Activated T-cell treated with anti-CD3 and anti-CD28 coated beads for 48 hours (primary cell): ENCODE data around the gene MARF1.
"Not testable (repeated sequence)": the region's sequence is repeated elsewhere in the genome, so short reads cannot be mapped to it uniquely, and the experiment has no call there.

Experiments
- DNase-seq: peaks from one replicate; pipeline ENCODE4 v3.0.0-alpha.2; 2020; ENCODE audit warnings: low read depth

Gene MARF1

DNA sequence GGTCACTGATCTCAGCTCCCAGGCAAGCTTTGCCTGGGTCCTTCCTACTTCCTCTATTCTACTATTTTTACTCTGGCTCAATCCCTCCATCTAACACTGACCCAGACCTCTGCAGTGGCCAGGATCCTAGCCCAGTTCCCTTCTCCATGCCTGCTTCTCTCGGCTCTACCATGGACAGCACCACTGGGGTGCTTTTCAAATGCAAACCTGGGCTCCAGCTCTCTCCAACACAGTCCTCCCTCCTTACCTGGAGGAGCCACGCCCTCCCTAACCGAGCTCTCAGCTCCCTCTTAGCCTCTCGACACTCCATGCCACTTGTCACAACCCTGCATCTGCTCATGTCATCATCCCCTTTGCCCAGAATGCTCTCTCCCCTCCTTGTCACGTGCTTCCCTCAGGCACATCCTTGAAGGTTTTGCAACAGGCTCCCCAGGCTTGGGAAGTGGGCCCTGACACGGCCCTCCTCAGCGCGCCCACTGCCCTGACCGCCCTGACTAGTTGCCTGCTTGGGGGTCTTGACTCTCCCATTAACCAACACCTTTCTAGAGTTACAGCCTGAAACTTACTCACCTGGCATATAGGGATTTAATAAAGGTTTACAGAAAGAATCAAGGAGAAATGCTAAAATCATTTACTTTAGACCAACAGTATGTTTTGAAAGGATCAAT, 41.6 kb downstream of the MARF1 start:
- DNase-seq: no peak

DNA sequence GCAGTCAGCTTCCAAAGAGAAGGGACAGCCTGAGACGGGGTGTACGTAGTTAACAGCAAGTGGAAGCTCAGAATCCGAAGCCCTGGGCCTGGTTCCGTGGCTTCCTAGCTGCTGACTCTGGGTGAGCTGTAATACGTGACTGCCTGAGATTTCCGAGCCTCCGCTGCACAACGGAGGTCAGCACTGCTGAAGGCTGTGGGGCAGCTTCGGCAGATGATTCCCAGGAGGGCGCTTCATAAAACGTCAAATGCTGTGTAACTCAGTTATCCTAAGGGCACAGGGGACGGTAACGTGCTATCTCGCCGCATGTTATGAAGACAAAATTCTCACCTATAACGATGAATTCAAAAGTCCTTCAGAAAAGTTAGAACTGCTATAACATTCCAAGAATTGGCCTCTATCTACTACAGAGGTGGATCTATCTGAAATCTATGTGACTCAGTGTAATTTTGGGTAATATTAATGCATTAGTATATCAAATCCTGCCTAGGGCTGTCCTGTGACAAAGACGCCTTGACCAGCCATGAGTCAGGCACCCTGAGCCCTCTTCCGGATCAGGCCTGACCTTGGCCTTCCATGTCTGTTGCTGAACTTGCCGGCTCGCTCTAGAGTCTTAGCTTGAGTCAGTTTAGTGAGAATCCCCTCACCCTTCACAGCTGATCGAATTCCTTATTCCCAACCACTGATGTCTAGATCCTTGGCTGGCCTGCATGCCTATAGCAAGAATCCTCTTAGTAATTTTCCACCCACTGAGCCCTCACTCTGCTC, 43.5 kb downstream of the MARF1 start:
- DNase-seq: no peak

DNA sequence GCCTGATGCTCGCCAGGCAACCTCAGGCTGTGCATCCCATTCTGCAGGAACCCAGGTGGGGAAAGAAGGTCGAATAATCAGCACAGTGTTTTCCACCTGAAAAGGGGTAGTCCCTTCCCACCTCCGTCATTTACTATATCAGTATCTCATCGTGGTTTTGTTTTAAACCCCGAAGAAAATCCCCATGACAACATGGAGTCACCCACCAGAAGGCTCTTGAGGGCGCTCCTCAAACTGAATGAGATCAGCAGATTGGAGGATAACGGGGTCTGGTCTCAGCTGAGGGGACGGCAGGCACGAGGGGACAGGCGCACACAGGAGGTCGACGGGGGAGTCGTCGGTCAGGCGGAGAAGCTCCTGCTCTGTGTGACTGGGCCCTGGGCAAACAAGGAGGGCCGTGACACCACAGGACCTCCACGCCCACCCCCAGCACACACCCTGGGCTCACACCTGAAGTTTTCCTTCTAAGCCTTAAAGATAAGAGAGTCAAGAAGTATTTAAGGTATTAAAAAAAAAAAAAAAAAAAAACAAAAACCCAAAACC, 44.2 kb downstream of the MARF1 start:
- DNase-seq: peak; percentile 12

DNA sequence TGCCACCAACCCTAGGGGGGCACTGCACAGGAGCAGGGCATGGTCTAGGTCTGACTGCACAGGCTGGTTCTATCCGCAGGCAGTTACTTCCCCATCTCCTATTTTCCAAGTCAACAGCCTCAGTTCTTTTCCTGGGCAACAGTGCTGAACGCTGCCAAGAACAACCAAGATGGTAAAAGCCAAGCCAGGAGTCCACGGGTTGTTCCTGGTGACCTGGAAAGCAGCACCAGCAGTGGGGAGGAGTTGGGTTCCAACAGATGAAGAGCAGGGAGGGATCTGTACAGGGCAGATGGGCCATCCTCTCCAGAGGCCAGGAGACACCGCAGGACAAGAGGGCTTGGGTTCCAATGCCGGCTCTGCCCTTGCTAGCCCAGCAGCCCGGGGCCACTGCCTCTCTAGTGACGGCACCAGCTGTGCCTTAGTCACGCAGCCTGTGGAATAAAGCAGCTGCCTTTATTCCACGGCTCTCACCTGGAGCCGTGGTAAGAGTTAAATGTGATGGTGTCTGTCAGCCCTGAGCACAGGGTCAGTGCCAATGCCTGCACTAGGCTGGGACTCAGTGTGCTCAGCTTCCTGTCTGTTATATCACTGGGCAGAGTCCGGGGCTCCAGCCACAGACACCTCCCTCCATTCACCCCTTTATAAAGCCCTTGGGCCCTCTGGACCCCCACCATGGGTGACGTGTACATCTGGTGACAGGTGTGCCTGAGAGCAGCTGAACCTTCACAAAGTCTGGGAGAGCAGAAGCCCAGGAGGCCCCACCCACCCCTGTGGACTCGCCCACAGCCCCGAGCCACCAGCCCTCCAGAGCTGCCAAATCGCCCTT, 44.9 kb downstream of the MARF1 start:
- DNase-seq: no peak

DNA sequence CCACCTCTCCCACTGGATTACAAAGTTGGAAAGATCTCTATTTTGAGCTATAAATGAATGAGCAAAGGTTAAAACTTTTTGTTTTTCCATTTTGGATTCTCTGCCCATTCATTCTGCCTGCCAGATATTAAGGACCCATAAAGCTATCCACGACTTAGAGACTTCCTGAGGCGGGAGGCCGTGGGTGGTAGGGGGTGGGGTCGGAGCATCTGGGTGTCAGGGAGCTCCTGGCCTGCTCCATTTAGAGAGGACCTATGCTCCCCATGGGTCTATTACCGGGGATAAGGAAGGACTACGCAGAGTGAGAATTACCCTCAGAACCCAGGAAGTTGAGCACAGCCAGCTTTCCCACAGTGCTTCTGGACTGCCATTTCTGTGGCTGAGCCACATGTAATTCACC, 45.8 kb downstream of the MARF1 start:
- no peak for DNase-seq

DNA sequence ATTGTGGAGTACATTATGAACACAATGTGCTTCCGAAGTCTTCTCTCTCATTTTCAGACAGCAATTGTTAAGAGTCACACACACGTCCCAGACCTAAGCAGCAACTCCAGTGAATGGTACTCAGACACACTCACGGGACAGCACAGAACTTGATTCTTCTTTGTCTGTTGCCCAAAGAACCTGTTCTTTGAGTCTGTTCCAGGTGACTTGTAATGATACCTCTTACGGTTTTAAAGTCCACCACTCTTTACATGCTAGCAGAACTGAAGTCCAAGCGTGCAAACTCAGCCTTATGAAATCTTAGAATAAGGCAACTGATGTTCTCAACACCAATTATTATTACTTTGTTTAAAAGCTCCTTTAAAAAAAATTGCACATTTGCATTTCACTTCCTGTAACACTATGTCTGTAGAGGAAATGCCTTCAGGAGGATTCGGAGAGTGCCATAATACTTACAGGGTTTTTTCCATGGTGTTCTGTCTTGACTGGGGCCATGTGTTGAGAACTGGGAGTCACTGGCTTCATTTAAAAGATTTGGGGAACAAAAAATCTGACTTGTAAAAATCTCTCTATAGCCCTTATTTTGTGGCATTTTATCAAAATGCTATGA, 48.1 kb downstream of the MARF1 start:
- no peak for DNase-seq

DNA sequence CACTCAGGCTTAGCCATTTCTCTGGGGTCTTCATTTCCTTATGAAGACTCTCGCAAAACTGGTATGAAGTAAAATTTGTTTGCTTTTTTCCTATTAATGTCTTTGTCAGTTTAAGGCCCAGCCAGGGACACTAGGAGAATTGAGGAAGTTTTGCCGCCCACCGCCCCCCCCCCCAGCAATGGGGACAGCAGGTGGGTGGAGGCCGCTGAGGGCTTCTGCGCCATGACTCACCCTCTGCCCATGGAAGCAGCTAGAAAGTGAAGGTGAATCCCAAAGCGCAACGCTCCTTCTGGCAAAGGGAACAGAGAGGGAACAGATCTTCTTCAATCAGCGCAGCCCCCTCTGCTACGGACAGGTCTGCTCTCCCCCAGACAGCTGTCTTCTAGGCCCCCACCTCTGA, 49.7 kb downstream of the MARF1 start:
- DNase-seq: no peak

DNA sequence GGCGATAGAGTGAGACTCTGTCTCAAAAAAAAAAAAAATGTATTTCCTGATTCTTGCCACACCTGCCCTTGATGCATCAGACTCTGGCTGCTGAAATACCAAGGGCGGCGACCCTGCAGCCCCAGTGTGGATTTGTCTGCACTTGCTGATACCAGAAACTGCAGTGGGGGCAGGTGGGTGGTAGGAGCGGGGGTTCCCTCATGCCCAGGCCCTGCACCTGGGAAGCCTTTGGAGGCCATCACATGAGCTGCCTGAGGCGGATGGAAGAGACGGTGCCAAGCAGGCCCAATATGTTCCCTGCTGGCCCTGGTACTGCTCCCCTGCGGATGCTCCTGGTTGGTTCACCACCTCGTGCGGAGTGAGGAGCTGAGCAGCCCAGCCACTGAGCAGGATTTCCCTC, 50.6 kb downstream of the MARF1 start:
- no peak for DNase-seq

DNA sequence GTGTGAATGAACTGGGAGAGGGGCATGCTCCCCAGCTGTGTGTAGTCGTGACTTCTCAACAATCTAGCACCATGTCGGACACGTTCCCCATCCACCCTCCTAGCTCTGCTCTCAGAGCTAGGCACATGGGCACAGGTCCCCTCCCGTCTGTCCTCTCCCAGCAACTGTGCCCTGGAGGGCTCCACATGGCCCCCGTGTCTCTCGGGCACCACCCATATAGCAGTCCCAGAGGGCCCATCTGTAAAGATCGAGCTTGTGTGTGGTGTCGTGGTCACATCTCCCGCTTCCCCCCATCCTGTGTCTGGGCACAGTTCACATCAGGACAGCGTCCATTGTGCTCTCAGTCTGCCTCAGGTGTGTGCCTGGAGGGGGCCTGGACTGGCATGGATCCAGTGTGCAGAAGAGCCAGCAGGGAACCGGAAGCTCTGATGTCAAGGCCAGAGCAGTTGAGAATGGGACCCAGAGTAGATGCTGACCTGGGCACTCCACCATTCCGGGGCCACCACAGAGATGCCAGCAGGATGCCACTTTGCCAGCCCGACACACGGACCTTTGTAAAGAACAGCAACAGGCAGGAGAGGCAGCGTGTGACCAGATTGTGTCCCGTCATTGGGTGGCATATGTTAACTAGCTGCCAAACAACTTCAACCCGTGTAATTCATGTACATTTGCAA, 55.7 kb downstream of the MARF1 start:
- no peak for DNase-seq

DNA sequence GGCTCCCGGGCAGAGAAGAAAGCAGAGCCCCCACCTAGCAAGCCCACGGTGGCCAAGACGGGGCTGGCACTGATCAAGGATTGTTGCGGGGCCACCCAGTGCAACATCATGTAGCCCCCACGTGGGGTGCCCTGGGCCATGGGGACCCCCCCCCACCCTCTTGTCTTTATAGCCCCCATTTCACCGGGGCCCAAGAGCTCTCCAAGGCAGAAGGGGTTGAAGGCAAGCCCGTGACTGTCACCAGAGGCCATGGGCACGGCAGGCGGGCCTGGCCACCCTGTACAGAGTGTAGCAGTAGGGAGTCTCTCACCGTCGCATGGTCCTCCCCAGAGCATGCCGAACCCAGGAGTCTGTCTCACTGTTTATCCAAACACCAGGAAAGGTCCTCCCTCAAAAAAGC, 56.2 kb downstream of the MARF1 start:
- DNase-seq: no peak

DNA sequence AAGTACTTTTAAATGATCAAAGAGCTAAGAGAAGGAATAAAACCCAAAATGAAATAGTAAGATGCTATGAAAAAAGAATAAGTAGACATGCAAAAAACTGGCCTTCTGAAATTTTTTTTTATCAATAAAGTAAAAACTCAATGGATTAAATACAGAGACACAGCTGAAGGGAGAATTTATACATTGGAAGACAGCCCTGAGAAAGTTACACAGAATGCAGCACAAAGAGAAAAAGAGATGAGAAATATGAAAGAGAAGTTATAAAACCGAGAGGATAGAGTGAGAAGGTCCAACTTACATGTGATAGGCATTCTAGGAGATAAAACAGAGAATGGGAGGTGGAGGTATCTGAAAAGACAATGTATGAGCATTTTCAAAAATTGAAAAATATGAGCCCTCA, 57.0 kb downstream of the MARF1 start:
- no peak for DNase-seq

DNA sequence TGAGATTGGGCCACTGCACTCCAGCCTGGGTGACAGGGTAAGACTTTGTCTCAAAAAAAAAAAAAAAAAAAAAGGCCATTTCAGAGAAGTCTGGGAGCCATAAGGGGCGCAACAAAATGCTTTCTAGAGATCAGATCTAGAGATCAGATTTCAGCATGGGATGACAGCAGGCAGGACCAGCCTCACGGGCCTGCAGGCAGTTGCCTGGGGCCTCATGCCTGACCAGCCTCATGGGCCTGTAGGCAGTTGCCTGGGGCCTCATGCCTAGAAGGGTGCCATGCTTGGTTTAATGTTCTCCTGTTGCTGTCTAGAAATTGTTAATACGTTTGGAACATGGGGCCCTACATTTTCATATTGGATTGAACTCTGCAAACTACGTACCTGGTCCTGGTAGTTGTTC, 59.4 kb downstream of the MARF1 start:
- no peak for DNase-seq

DNA sequence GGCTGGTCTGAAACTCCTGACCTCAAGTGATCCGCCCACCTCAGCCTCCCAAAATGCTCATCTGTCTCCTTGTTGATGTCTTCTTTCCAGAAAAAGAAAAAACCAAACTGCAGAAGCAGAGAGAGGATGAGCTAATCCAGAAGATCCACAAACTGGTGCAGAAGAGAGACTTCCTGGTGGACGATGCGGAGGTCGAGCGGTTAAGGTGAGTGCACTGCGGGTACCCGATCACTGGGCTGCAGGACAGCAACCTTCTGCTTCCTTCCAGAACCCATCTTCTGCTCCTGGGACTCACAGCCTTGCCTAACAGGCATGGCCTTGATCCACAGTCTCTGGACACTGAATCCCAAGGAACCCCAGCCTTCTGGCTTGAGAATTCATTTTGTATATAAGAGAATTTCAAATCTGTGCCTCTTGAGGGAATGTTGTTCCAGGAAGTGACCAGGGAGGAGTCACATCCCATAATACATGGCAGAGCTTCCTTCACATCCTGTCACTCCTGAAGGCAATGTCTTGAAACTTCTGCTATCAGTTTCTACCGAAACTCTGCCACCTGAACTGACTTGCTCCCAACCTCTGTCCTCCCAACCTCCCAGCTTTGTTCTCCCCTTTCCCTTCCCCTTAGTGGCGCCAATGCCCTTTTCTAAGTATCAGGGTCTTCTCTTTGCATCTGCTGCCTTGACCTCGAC, 61.7 kb downstream of the MARF1 start:
- no peak for DNase-seq

DNA sequence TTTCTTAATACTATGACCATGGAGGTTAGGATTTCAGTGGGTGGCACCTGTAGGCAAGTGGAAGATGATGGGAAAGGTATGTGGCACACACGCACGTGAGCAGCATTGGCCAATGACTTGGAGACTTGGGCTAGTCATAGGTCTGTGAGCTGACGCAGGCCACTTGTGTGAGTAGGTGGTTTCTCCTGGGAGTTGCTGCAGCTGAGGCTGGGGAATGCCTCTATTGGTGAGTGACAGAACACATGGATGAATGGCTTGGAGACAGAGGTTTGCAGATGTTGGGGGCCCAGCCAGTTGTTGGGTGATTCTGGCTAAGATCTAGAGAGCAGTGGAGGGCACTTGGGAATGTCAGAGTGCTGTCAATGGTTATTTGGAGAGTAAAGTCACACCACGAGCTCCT, 64.1 kb downstream of the MARF1 start:
- no peak for DNase-seq

DNA sequence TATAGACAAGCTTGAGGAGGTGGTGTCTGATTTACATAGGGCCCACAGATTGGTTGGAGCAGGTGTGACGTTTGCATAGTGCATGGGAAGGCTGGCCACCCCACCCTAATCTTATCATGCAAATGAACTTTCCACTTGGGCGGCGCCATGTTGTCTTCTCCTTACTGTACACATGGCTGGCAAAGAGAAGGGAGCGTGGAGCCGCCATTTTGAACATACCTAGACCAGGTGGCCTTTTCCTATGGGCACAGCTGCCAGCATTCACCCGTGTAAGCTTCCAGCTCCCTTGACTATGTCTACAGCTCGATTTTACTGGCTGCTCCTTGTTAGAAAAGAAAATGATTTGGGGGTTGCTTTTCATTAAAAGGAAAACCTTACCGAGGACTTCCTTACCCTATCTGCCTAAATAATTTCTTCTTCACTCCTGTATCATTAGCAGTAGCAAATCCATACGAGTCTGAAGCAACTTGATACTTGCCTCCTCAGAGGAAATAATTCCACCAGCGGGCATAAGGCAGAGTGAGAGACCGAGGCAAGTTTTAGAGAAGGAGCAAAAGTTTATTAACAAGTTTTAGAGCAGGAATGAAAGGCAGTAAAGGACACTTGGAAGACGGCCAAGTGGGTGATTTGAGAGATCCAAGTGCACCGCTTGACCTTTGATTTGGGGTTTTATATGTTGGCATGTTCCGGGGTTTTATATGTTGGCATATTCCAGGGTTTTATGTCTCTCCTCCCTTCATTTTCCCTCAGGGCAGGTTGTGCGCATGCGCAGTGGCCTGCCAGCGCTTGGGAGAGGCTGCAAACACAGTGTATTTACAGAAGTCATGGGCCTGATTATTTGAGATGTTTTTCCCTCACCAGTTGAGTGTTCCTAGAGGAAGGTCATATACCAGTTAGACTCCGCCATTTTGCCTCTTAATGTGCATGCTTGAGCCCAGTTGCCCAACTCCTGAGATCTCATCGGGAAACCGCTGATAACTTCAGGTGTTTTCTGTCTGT, 65.7 kb downstream of the MARF1 start:
- no peak for DNase-seq

DNA sequence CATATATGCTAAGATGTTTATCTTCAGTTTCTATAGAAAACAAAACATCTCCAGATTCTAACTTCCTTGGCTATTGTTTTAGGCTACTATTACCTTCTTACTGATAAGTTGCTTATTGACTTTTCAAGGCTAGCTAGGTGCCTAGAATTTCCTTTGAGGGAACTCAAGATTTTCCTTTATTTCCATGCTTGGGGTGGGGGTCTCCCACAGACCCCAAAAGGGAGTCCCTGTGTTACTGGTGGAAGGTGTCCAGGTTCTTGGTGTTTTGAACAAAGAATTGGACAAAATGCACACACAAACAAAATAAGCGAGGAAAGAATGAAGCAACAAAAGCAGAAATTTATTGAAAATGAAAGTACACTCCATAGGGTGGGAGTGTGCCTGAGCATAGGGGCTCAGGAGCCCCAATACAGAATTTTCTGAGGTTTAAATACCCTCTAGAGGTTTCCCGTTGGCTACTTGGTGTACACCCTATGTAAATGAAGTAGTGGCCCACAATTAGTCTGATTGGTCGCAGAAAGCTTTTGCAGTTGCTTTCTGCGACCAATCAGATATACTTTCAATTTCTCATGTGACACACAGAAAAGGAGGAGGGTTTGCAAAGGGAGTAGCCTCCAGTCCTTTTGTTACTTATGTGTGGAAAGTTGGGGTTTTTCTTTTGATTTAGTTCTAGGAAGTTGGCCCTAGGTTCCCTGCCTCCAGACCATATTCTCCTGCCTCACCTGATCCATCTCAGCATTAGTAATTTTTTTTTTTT, 67.5 kb downstream of the MARF1 start:
- DNase-seq: no peak

DNA sequence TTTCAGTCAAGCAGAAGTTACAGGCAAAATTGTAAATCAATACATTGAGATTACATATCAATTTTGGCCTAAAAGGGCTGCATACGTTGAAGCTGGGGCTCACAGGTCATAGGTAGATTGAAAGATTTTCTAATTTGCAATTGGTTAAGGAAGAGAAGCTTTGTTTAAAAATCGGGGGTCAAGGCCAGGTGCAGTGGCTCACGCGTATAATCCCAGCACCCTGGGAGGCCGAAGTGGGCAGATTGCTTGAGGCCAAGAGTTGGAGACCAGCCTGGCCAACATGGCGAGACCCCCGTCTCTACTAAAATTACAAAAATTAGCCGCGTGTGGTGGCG, 68.4 kb downstream of the MARF1 start:
- no peak for DNase-seq

DNA sequence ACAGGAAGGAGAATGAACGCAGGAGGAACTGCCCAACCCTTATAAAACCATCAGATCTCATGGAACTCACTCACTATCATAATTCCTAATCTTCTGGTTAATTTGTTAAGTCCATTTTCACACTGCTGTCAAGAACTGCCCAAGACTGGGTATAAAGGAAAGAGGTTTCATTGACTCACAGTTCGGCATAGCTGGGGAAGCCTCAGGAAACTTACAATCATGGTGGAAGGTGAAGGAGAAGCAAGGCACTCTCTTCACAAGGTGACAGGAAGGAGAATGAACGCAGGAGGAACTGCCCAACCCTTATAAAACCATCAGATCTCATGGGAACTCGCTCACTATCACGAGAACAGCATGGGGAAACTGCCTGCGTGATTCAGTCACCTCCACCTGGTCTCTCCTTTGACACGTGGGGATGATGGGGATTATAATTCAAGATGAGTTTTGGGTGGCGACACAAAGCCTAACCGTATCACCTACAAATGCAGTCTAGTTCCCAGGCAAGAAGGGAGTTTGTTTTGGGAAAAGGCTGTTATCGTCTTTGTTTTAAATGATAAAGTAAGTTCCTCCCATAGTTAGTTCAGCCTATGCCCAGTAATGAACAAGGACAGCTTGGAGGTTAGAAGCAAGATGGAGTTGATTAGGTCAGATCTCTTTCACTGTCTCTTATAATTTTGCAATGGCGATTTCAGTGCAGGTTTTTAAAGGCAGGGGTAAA, 68.9 kb downstream of the MARF1 start:
- DNase-seq: not testable (repeated sequence)
